K562 (cell line): ENCODE results near the gene ACP4. TPM values are rescaled to one million over a fixed set of nuclear protein-coding genes. Genes with fewer than 3 reads are reported as not detected.

ENCODE experiments used
- CTBP1 ChIP-seq: fragments of 450-650 bp; IDR thresholded peaks from 2 replicates; pipeline ENCODE4 v1.6.1; 2016; ENCODE audit warnings: borderline replicate concordance
- CTCFL ChIP-seq: IDR thresholded peaks from 2 replicates; pipeline ENCODE4 v1.6.1; 2011; ENCODE audit warnings: borderline replicate concordance, low read depth, mild to moderate bottlenecking, moderate library complexity, low read length; ENCODE audit not compliant: insufficient read depth, poor library complexity, severe bottlenecking
- E2F8 ChIP-seq: fragments of 450-650 bp; IDR thresholded peaks from 2 replicates; pipeline ENCODE4 v1.7.1; 2018; ENCODE audit warnings: mild to moderate bottlenecking, low read depth; ENCODE audit not compliant: partially characterized antibody
- ELF1 ChIP-seq: fragments of 200-800 bp; sonication (Bioruptor generic); IDR thresholded peaks from 2 replicates; pipeline ENCODE4 v1.6.1; 2016; ENCODE audit warnings: missing genetic modification characterization, missing compliant biosample characterization
- KDM5B ChIP-seq: fragments of 200-600 bp; sonication (generic); IDR thresholded peaks from 2 replicates; pipeline ENCODE4 v1.6.1; 2012; ENCODE audit warnings: low read depth, mild to moderate bottlenecking, moderate library complexity, low read length, control low read depth, inconsistent platforms; ENCODE audit not compliant: insufficient replicate concordance
- POLR2B ChIP-seq: fragments of 450-650 bp; IDR thresholded peaks from 2 replicates; pipeline ENCODE4 v1.6.1; 2018; ENCODE audit warnings: low read depth; ENCODE audit not compliant: partially characterized antibody
- PRDM10 ChIP-seq: fragments of 450-650 bp; IDR thresholded peaks from 2 replicates; pipeline ENCODE4 v1.6.1; 2018; ENCODE audit not compliant: partially characterized antibody
- SMARCE1 ChIP-seq: fragments of 450-650 bp; IDR thresholded peaks from 2 replicates; pipeline ENCODE4 v1.7.1; 2016; ENCODE audit warnings: mild to moderate bottlenecking
- TEAD1 ChIP-seq, 2 experiments: fragments of 450-650 bp in 1 of 2; sonication (generic) in 1 of 2; formaldehyde crosslinking; IDR thresholded peaks; 2 replicates each; pipeline versions ENCODE4 v1.4.0 to v1.8.0; 2020 to 2022; ENCODE audit warnings: mild to moderate bottlenecking in 2 of 2, missing genetic modification reagents in 1 of 2
- polyA plus RNA-seq, 8 experiments: library from polyadenylated mRNA; depleted of rRNA in 4 of 8; stranded (reverse) in 5 of 8; unstranded in 3 of 8; fragments of >200 nt; fragmentation: Nextera tagmentation in 2 of 8; fragmentation: Illumina TruSeq in 1 of 8; extraction: Ambion mirVana in 2 of 8; extraction: Trizol in 1 of 8; gene quantifications; 2 replicates each; pipeline versions ENCODE4 v1.2.1 to v1.2.3, GENCODE V29; 2011 to 2014; ENCODE audit warnings: inconsistent platforms in 1 of 8, missing spikeins in 1 of 8
- total RNA-seq, 7 experiments: library from RNA; depleted of rRNA in 6 of 7; stranded (reverse); fragments of >200 nt in 6 of 7; fragmentation: Illumina TruSeq in 2 of 7; extraction: Trizol in 2 of 7; gene quantifications; 2 replicates each; pipeline versions ENCODE4 v1.2.1 to v1.2.3, GENCODE V29; 2011 to 2021; ENCODE audit warnings: low replicate concordance in 1 of 7

The ACP4 gene
- total and polyA plus RNA-seq, 9 of the 15 experiments (the other 6 are each of a cell fraction or from before 2014, with no cell fraction given), result not detected

GRCh38 chr19:50794074-50794875 lies 4.1 kb downstream of the ACP4 start (continued):
- TF ChIP-seq PRDM10 (peak; percentile 81), TEAD1 (CRISPR knock-in tag; IDR thresholded peaks at IDR 0.05) (peak in 1 of 2 experiments; percentile 81; a peak in 2 of 4 replicates), POLR2B (peak; percentile 10), ELF1 (tag) (peak; percentile 59), CTBP1 (peak; percentile 12; the same call in 1 of the 2 replicates), E2F8 (peak; percentile 78), KDM5B (peak; percentile 17), CTCFL (peak; percentile 97), SMARCE1 (no peak)
